Endothelial cell of umbilical vein (primary cell): ENCODE results near the gene NAPA.

Source experiments
- POLR2A ChIP-seq: IDR thresholded peaks from 2 replicates; pipeline ENCODE4 v1.6.1; 2012; ENCODE audit warnings: low read depth, mild to moderate bottlenecking, control low read depth, low read length
- POLR2AphosphoS5 ChIP-seq: IDR thresholded peaks from 2 replicates; pipeline ENCODE4 v1.6.1; 2012; ENCODE audit warnings: low read depth, mild to moderate bottlenecking, control low read depth, low read length, moderate library complexity; ENCODE audit not compliant: insufficient read depth
- TF ChIP-seq, protein P1 (sequence below), 2 donors: IDR thresholded peaks; 1 replicate in 1 of 2; 2 replicates in 1 of 2; pipeline ENCODE4 v1.5.1; 2011; ENCODE audit warnings: low read length in 2 of 2, mild to moderate bottlenecking in 2 of 2, moderate library complexity in 2 of 2, control low read depth in 1 of 2, inconsistent platforms in 1 of 2, low read depth in 1 of 2; ENCODE audit not compliant: insufficient read depth in 1 of 2; ENCODE audit errors: extremely low read depth in 1 of 2

GRCh38 chr19:47503826-47504150 is 11.1 kb downstream of the NAPA start:
- TF ChIP-seq, protein P1, sequence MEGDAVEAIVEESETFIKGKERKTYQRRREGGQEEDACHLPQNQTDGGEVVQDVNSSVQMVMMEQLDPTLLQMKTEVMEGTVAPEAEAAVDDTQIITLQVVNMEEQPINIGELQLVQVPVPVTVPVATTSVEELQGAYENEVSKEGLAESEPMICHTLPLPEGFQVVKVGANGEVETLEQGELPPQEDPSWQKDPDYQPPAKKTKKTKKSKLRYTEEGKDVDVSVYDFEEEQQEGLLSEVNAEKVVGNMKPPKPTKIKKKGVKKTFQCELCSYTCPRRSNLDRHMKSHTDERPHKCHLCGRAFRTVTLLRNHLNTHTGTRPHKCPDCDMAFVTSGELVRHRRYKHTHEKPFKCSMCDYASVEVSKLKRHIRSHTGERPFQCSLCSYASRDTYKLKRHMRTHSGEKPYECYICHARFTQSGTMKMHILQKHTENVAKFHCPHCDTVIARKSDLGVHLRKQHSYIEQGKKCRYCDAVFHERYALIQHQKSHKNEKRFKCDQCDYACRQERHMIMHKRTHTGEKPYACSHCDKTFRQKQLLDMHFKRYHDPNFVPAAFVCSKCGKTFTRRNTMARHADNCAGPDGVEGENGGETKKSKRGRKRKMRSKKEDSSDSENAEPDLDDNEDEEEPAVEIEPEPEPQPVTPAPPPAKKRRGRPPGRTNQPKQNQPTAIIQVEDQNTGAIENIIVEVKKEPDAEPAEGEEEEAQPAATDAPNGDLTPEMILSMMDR (IDR thresholded peaks at IDR 0.05; ENCODE audit: extremely low read depth in 1 of 2, insufficient read depth in 1 of 2, low read depth in 1 of 2, low read length in 2 of 2) = no peak
- no peak for TF ChIP-seq POLR2A
- TF ChIP-seq POLR2AphosphoS5 = no peak
